SK-N-SH (cell line): Measurements from ENCODE around the gene TCF25.

Experiments
- EP300 ChIP-seq, 2 experiments: IDR thresholded peaks; 2 replicates each; pipeline versions ENCODE4 v1.4.0 to v1.6.1; 2012; ENCODE audit warnings: borderline replicate concordance in 1 of 2, low read depth in 1 of 2, low read length in 1 of 2
- EZH2phosphoT487 ChIP-seq: fragments of 200-600 bp; sonication (generic); IDR thresholded peaks from 2 replicates; pipeline ENCODE4 v1.6.1; 2017; ENCODE audit warnings: low read depth, mixed run types, mild to moderate bottlenecking, antibody characterized with exemption, moderate library complexity, borderline replicate concordance
- FOSL2 ChIP-seq: IDR thresholded peaks from 2 replicates; pipeline ENCODE4 v1.4.0; 2012; ENCODE audit warnings: low read depth, mild to moderate bottlenecking, moderate library complexity, borderline replicate concordance
- RCOR1 ChIP-seq: fragments of 150-350 bp; IDR thresholded peaks from 2 replicates; pipeline ENCODE4 v1.6.1; 2017; ENCODE audit warnings: antibody characterized with exemption, low read length
- SMC3 ChIP-seq: IDR thresholded peaks from 2 replicates; pipeline ENCODE4 v1.6.1; 2012; ENCODE audit warnings: low read depth, low read length, improper control_type of control experiment
- TF ChIP-seq, protein P1 (sequence below): fragments of 200-600 bp; sonication (generic); IDR thresholded peaks from 2 replicates; pipeline ENCODE4 v1.6.1; 2017; ENCODE audit warnings: antibody characterized with exemption, mild to moderate bottlenecking, moderate library complexity
- TF ChIP-seq, protein P2 (sequence below): IDR thresholded peaks from 2 replicates; pipeline ENCODE4 v1.4.0; 2012; ENCODE audit warnings: low read depth, borderline replicate concordance

DNA sequence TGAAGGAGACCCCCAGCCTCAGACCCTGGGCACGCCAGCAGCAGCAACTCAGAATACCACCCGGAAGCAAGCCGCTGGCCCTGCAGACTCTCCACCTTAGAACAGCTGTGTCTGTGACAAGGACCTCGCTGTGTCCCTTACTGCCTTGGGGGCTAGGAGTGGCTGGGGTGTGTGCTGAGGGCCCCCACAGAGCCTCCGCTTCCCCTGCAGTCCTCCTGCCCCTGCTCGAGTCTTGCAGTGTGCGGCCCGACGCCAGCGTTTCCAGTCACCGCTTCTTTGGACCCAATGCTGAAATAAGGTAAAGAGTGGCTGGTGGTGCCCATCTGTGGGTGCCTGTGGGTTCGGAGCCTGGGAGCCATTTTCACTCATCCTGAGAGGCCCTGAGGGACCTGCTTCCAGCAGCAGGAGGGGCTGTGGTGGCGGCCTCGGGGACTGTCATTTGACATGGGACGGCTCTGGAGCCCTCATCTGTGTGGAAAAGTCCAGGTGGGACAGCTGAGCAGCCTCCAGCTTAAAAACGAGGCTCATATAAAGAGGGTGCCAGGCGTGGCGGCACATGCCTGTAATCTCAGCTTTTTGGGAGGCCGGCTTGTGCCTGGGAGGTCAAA, 30.6 kb downstream of the TCF25 start:
- TF ChIP-seq SMC3 (no peak), FOSL2 (no peak), EP300 (IDR thresholded peaks at IDR 0.05; ENCODE audit: borderline replicate concordance in 1 of 2, low read depth in 1 of 2, low read length in 1 of 2) (no peak), EZH2phosphoT487 (no peak), RCOR1 (no peak)
- TF ChIP-seq, protein P1, sequence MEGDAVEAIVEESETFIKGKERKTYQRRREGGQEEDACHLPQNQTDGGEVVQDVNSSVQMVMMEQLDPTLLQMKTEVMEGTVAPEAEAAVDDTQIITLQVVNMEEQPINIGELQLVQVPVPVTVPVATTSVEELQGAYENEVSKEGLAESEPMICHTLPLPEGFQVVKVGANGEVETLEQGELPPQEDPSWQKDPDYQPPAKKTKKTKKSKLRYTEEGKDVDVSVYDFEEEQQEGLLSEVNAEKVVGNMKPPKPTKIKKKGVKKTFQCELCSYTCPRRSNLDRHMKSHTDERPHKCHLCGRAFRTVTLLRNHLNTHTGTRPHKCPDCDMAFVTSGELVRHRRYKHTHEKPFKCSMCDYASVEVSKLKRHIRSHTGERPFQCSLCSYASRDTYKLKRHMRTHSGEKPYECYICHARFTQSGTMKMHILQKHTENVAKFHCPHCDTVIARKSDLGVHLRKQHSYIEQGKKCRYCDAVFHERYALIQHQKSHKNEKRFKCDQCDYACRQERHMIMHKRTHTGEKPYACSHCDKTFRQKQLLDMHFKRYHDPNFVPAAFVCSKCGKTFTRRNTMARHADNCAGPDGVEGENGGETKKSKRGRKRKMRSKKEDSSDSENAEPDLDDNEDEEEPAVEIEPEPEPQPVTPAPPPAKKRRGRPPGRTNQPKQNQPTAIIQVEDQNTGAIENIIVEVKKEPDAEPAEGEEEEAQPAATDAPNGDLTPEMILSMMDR, result no peak
- TF ChIP-seq, protein P2, sequence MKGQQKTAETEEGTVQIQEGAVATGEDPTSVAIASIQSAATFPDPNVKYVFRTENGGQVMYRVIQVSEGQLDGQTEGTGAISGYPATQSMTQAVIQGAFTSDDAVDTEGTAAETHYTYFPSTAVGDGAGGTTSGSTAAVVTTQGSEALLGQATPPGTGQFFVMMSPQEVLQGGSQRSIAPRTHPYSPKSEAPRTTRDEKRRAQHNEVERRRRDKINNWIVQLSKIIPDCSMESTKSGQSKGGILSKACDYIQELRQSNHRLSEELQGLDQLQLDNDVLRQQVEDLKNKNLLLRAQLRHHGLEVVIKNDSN, result no peak
